Measurements from ENCODE around the gene KLHDC8A. TPM values are rescaled to one million over a fixed set of nuclear protein-coding genes. Genes with fewer than 3 reads are reported as not detected.

Gene KLHDC8A
- total RNA-seq, 2 donors from 2014 or later = 0.38 to 0.53 TPM

DNA sequence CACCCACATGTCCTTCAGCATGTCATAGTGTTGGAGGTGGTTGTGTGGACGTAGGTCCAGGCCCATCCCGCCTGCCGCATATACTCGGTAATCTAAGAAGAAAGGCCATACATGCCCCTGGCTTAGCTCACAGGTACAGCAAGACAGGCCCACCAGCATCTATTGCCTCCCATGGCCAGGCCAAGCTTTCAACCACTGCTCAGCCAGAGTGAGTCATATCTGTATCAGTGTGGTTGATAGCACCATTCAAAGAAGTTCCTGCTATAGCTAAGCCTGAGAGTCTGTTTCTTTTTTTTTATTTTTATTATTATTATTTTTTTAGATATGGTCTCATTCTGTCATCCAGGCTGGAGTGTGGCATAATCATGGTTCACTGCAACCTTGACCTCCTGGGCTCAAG, 17.0 kb downstream of the KLHDC8A start:
- H3K4me1 Mint-ChIP-seq = peaks cover 15% of the 10 kb centered on the region
- Histone ChIP-seq H3K27ac (ENCODE audit: low read depth, low read length) (no peak overlapping the region), H3K9ac (ENCODE audit: extremely low read depth, low read length, poor library complexity, severe bottlenecking) (no peak overlapping the region), H3K4me1 (ENCODE audit: control insufficient read depth, insufficient read depth, low read length) (peaks cover 5% of the 10 kb centered on the region), H3K9me3 (ENCODE audit: control insufficient read depth, low read length) (no peaks in the 10 kb centered on the region), H3K4me3 (ENCODE audit: low read length) (no peak overlapping the region), H3K36me3 (ENCODE audit: control insufficient read depth, insufficient read depth, low read length) (no peaks in the 10 kb centered on the region), H3K27me3 (ENCODE audit: control insufficient read depth, insufficient read depth, low read length, poor library complexity, severe bottlenecking) (peaks cover 28% of the 10 kb centered on the region)
- no peaks in the 10 kb centered on the region for H3K9me3 Mint-ChIP-seq
- DNase-seq = no peak
- no peak overlapping the region for H3K27ac Mint-ChIP-seq
- 94 to 100% methylated on average over 4 of the region's 4 CpGs for WGBS, 2 experiments (ENCODE audit: insufficient coverage in 1 of 2, insufficient read length in 1 of 2)
- TF ChIP-seq, protein P1, sequence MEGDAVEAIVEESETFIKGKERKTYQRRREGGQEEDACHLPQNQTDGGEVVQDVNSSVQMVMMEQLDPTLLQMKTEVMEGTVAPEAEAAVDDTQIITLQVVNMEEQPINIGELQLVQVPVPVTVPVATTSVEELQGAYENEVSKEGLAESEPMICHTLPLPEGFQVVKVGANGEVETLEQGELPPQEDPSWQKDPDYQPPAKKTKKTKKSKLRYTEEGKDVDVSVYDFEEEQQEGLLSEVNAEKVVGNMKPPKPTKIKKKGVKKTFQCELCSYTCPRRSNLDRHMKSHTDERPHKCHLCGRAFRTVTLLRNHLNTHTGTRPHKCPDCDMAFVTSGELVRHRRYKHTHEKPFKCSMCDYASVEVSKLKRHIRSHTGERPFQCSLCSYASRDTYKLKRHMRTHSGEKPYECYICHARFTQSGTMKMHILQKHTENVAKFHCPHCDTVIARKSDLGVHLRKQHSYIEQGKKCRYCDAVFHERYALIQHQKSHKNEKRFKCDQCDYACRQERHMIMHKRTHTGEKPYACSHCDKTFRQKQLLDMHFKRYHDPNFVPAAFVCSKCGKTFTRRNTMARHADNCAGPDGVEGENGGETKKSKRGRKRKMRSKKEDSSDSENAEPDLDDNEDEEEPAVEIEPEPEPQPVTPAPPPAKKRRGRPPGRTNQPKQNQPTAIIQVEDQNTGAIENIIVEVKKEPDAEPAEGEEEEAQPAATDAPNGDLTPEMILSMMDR (conservative IDR thresholded peaks at IDR 0.05) = no peak
- peaks cover 45% of the 10 kb centered on the region for H3K27me3 Mint-ChIP-seq (ENCODE audit: insufficient read depth)
- no peak overlapping the region for H3K4me3 Mint-ChIP-seq
- no peaks in the 10 kb centered on the region for H3K36me3 Mint-ChIP-seq (ENCODE audit: low read depth)

DNA sequence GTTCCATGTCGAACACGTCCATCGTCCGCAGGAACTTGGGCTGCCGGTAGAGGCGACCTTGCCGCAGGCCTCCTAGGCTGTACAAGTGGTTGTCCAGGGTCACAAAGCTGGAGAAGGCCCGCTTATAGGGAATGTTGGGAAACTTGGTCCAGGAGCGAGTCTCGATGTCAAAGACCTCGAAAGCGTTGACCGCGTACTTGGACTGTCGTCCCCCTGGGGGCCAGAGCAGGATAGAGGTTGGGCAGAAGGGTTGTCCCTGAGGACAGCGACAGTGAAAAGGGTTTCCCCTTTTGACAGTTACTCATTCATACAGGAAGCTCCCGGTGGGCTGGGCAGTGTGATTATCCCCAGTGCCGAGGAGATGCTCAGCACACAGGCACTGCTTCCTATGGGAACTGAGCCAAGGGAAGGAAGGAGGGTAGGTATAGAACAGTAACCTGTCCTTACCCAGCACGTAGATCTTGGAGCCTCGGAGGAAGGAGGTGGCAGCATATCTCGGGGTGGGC, 17.5 kb downstream of the KLHDC8A start:
- no peaks in the 10 kb centered on the region for H3K36me3 Mint-ChIP-seq (ENCODE audit: low read depth)
- H3K27ac Mint-ChIP-seq = no peak overlapping the region
- H3K4me1 Mint-ChIP-seq = peaks cover 10% of the 10 kb centered on the region
- H3K27me3 ChIP-seq (ENCODE audit: control insufficient read depth, insufficient read depth, low read length, poor library complexity, severe bottlenecking) = peaks cover 23% of the 10 kb centered on the region
- H3K36me3 ChIP-seq (ENCODE audit: control insufficient read depth, insufficient read depth, low read length) = no peaks in the 10 kb centered on the region
- no peaks in the 10 kb centered on the region for H3K9me3 ChIP-seq (ENCODE audit: control insufficient read depth, low read length)
- H3K27ac ChIP-seq (ENCODE audit: low read depth, low read length) = no peak overlapping the region
- H3K27me3 Mint-ChIP-seq (ENCODE audit: insufficient read depth) = peaks cover 40% of the 10 kb centered on the region
- peaks cover 2% of the 10 kb centered on the region for H3K4me1 ChIP-seq (ENCODE audit: control insufficient read depth, insufficient read depth, low read length)
- WGBS, 2 experiments (ENCODE audit: insufficient coverage in 1 of 2, insufficient read length in 1 of 2) = 94 to 98% methylated on average over 19 to 21 of the region's 21 CpGs
- TF ChIP-seq, protein P1 (conservative IDR thresholded peaks at IDR 0.05) = no peak
- H3K9ac ChIP-seq (ENCODE audit: extremely low read depth, low read length, poor library complexity, severe bottlenecking) = no peak overlapping the region
- H3K4me3 Mint-ChIP-seq = no peak overlapping the region
- H3K4me3 ChIP-seq (ENCODE audit: low read length) = no peak overlapping the region
- no peak for DNase-seq
- H3K9me3 Mint-ChIP-seq = no peaks in the 10 kb centered on the region

DNA sequence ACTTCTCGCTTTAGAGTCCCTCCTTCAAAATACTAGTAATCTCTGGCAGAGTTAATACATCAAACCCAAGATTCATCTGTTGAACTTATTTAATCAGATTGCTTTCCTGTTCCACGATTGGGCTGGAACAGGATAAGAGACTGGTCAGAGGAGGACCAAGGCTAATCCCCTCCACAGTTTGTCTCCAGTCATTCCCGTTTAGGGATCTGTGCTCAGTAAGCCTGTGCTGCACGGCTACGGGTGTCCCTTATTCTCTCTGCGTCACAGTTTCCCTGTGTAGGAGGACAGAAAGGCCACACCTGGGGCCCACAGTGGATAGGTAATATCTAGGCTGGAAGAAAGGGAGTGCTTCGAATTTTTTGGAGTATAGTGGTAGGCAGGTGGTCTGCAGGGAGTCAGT, 18.7 kb downstream of the KLHDC8A start:
- no peak overlapping the region for H3K4me3 ChIP-seq (ENCODE audit: low read length)
- H3K9me3 ChIP-seq (ENCODE audit: control insufficient read depth, low read length) = no peaks in the 10 kb centered on the region
- Mint-ChIP-seq H3K4me3 (no peak overlapping the region), H3K27ac (no peak overlapping the region), H3K36me3 (ENCODE audit: low read depth) (no peaks in the 10 kb centered on the region), H3K27me3 (ENCODE audit: insufficient read depth) (peaks cover 34% of the 10 kb centered on the region), H3K9me3 (no peaks in the 10 kb centered on the region), H3K4me1 (peaks cover 9% of the 10 kb centered on the region)
- no peaks in the 10 kb centered on the region for H3K4me1 ChIP-seq (ENCODE audit: control insufficient read depth, insufficient read depth, low read length)
- H3K9ac ChIP-seq (ENCODE audit: extremely low read depth, low read length, poor library complexity, severe bottlenecking) = no peak overlapping the region
- no peak overlapping the region for H3K27ac ChIP-seq (ENCODE audit: low read depth, low read length)
- WGBS, 2 experiments (ENCODE audit: insufficient coverage in 1 of 2, insufficient read length in 1 of 2) = 87 to 100% methylated on average over 3 to 7 of the region's 7 CpGs
- DNase-seq = no peak
- H3K27me3 ChIP-seq (ENCODE audit: control insufficient read depth, insufficient read depth, low read length, poor library complexity, severe bottlenecking) = peaks cover 13% of the 10 kb centered on the region
- H3K36me3 ChIP-seq (ENCODE audit: control insufficient read depth, insufficient read depth, low read length) = no peaks in the 10 kb centered on the region
- TF ChIP-seq, protein P1 (conservative IDR thresholded peaks at IDR 0.05) = no peak
